ENCODE data around the gene NAIF1. TPM values are rescaled to one million over a fixed set of nuclear protein-coding genes. Genes with fewer than 3 reads are reported as not detected.

NAIF1 gene
- total RNA-seq, 1 experiment from 2014 or later, result 11.0 TPM

GRCh38 chr9:128078504-128079434 is 11.6 kb upstream of the NAIF1 start:
- Histone ChIP-seq H3K27ac (ENCODE audit: low read depth, low read length) (peak overlapping the region; percentile 83), H3K36me3 (ENCODE audit: control insufficient read depth in 1 of 2, insufficient read depth in 2 of 2, low read length in 2 of 2) (no peaks in the 10 kb centered on the region; a peak in 1 of 4 replicates), H3K4me2 (ENCODE audit: low read length) (peak overlapping the region; percentile 62), H3K4me3 (replicated peaks in 1 of 2; ENCODE audit: low read depth in 1 of 2, low read length in 2 of 2) (peak overlapping the region; percentile 0 to 23; a peak in 3 of 4 replicates), H3K79me2 (ENCODE audit: insufficient read depth, low read length) (peaks cover 69% of the 10 kb centered on the region), H3K9me3 (ENCODE audit: control insufficient read depth in 1 of 2, insufficient read depth in 1 of 2, low read depth in 1 of 2, low read length in 2 of 2) (no peaks in the 10 kb centered on the region), H3K9ac (ENCODE audit: low read length) (peak overlapping the region; percentile 56), H2AFZ (ENCODE audit: low read depth, low read length, poor library complexity, severe bottlenecking) (no peak overlapping the region), H4K20me1 (ENCODE audit: insufficient read depth) (no peaks in the 10 kb centered on the region), H3K9me2 (ENCODE audit: insufficient read depth) (no peaks in the 10 kb centered on the region), H3K27me3 (ENCODE audit: insufficient read depth, low read length) (no peaks in the 10 kb centered on the region), H3K4me1 (ENCODE audit: control insufficient read depth in 1 of 2, insufficient read depth in 2 of 2, low read length in 2 of 2) (peaks cover 62 to 65% of the 10 kb centered on the region in 2 experiments)
- intact Hi-C loops (cut with micrococcal nuclease), result loop anchor here (2.0 kb wide), 1 partner anchor 26 kb away; no protein-coding TSS in a partner anchor
- ChIA-PET CTCF (interaction anchor here (0.9 to 1.6 kb wide), 6 partner anchors 14 to 344 kb away, joined by 3 to 4 read pairs (median 4); partner anchors contain the start of gene TOR2A), POLR2A (interaction anchor here (0.6 to 2.6 kb wide), 4 partner anchors 11 to 123 kb away, joined by 3 to 23 read pairs (median 4); partner anchors contain the start of genes NAIF1 and SLC25A25), RAD21 (ENCODE audit: low non-redundant PET in 1 of 2, low total read pairs in 2 of 2, uncharacterized antibody in 2 of 2, unreplicated experiment in 2 of 2) (interaction anchor here (0.8 to 1.0 kb wide), 2 partner anchors 11 to 500 kb away, joined by 4 to 5 read pairs; partner anchors contain the start of genes NAIF1 (in 1 of the 2) and SLC25A25 (in 1 of the 2))
- peak; percentile 77 for ATAC-seq
- peak; percentile 79 for DNase-seq (ENCODE audit: low read depth, low spot score)
- BruUV-seq (replicated peaks), result TSS peak; percentile 16
- TF ChIP-seq YY1 (IDR thresholded peaks at IDR 0.05; ENCODE audit: extremely low read depth, insufficient replicate concordance, low read depth, low read length) (no peak), ATF3 (IDR thresholded peaks at IDR 0.05) (no peak), SIN3A (IDR thresholded peaks at IDR 0.05; ENCODE audit: low read depth) (peak; percentile 79), ELF1 (IDR thresholded peaks at IDR 0.05; ENCODE audit: borderline replicate concordance, low read depth) (no peak; the same call in 1 of the 2 replicates), ZBTB33 (IDR thresholded peaks at IDR 0.05; ENCODE audit: extremely low read depth, insufficient replicate concordance, low read length) (no peak), SRF (IDR thresholded peaks at IDR 0.05; ENCODE audit: low read depth) (peak; percentile 81), CTCF (IDR thresholded peaks at IDR 0.05 in 2 of 3, conservative IDR thresholded peaks at IDR 0.05 in 1 of 3; ENCODE audit: borderline replicate concordance in 1 of 3, insufficient read depth in 1 of 3, low read depth in 2 of 3, low read length in 2 of 3) (no peak), POLR2AphosphoS5 (IDR thresholded peaks at IDR 0.05; ENCODE audit: low read depth, low read length) (no peak), EGR1 (IDR thresholded peaks at IDR 0.05; ENCODE audit: low read depth) (0 out of 2 replicates have a peak, but pooled peaks have one; percentile 14), ZFX (IDR thresholded peaks at IDR 0.05) (no peak), JUND (IDR thresholded peaks at IDR 0.05) (peak; percentile 90), CEBPB (IDR thresholded peaks at IDR 0.05; ENCODE audit: low read depth) (peak; percentile 41; the same call in 1 of the 2 replicates), POLR2A (IDR thresholded peaks at IDR 0.05; ENCODE audit: borderline replicate concordance, extremely low read depth, insufficient read depth, insufficient read length) (no peak), RAD21 (IDR thresholded peaks at IDR 0.05; ENCODE audit: low read depth) (peak; percentile 25; the same call in 1 of the 2 replicates), EZH2 (IDR thresholded peaks at IDR 0.05) (no peak), ZNF274 (IDR thresholded peaks at IDR 0.05; ENCODE audit: low read depth, low read length) (no peak), REST (IDR thresholded peaks at IDR 0.05; ENCODE audit: low read depth) (no peak)

Measured in HCT116 (cell line).